Stimulated activated naive CD4-positive, alpha-beta T cell treated with Interleukin-2 at 50 U/mL for 16 hours (primary cell): Measurements from ENCODE around the gene PPDPF.
"Not testable (repeated sequence)": the region's sequence is repeated elsewhere in the genome, so short reads cannot be mapped to it uniquely, and the experiment has no call there.

ENCODE experiments used
- DNase-seq: peaks from one replicate; lab custom pipeline; 2025; lab: John Stamatoyannopoulos, UW

Gene PPDPF

DNA sequence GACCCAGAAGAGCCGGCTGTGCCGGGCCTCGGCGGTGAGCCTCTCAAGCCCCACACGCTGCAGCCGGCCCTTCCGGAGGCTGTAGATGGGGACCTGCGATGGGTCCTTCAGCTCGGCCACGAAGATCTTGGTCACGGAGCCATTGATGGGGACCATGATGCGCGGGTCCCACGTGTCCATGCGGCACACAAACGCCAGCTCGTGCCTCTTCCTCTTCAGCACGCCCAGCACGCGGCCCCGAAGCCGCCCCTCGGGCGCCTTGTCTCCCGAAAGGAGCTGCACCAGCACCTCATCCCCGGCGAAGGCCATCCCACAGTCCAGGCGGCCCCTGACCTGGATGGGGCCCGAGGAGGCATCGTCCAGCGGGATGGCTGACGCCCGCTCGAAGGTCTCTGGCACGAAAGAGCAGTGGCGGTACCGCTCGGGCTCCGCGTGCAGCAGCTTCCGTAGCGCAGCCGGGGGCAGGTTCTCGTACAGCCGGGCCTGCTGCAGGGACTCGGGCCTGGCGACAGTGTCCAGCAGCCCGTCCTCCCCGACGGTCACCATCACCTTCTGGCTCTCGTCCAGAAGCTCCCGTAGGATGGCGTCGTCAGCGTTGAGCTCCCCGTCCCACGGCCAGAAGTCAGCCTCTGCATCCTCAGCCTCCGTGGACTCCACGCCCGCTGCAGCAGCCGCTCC is 44.6 kb downstream of the PPDPF start:
- DNase-seq, result no peak

DNA sequence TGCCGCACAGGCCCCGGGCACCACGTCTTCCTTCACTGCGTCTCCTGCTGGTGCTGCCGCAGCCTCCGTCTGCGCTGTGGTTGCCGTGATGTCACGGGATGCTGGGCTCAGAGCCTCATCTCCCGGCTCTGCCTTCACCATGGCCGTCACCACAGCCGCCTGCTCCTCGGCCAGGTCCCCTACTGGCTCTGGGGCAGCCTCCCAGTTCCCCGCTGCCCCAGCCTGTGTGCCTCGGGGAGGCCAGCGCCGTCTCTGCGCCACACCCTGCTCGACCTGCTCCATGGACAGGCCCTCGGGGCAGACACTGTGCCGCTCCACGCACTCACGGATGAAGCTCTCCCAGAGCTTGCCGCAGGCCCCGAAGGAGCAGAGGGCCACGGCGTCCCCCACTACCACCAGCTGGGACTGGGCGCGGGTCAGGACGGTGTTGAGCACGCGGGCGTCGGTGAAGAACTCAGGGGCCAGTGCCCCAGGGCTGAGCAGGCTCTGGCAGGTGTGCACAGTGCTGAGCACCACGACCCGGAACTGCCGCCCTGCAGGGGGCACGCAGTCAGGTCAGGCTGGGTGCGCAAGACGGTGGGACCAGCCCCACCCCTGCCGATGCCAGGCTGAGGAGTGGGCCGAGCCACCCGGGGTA is 45.3 kb downstream of the PPDPF start:
- no peak for DNase-seq

DNA sequence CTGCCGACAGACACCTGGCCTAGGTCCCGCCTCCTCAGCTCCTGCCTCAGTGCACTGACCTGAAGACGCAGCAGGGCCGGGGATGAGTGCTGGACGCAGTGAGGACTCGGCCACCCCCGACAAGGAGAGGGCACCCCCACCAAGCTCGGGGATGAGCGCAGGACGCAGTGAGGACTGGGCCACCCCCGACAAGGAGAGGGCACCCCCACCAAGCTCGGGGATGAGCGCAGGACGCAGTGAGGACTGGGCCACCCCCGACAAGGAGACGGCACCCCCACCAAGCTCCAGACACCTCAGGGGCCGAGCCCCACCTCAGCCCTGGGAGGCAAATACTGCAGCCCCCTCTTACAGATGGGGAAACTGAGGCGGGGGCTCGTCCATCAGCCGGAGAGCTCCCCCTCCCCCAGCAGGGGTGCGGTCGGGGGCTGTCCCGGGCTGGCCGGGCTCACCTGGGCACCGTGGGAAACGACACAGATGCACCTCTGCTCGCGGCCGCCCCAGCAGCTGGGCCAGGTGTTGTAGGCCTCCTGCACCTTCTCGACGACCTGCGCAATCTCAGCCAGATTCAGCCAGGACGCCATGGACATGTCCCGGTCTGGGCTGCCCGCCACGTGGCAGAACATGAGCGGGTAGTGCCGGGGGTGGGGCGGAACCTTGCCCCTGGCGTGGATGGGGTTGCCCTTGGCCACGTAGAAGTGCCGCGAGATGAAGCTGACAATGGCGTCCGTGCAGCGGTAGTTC is 46.0 kb downstream of the PPDPF start:
- DNase-seq, result no peak

DNA sequence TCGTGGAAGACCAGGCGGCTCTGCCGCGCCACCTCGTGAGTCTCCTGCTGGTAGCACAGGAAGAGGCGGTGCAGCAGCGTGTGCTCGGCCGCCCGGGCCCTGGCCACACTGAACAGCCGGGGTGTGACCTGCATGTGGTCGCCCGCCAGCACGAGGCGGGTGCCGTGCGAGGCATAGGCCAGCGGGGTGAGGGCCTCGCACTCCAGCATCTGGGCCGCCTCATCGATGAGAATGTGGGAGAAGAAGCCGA is 46.5 kb downstream of the PPDPF start:
- DNase-seq, result no peak

DNA sequence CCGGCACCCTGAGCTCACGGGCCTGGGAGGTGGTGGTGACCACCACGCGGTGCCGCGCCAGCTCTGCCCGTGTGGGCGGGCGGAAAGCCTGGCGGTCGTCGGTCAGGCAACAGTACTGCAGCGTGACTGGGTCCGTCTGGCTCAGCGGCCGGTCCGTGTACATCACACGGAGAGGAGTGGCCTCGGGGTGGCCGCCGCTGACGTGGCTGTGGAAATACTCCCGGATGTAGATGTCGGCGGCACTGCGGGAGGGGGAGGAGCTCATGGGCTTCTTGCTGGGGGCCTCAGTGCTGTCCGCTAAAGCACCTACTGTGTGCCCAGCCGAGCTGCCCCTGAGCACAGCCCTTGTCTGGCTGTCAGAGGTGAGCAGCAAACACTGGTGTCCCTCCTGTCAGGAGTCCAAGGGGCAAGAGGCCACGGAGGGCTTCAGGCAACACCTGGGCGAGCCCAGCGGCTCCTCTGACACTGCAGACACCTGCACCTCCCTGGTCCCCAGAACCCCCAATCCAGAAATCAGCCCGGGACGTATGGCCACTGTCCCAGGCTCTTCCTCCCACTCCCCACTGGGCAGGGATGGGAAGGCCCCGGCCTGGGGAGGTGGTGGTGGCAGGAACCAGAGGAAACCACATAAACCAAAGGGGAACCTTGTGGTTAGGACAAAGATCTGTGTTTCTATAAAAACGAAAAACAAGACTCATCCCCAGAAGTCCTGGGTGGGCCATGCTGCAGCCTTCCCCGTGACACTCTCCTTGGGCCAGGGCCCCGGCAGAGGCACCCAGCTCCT is 47.0 kb downstream of the PPDPF start:
- DNase-seq, result peak; percentile 40

DNA sequence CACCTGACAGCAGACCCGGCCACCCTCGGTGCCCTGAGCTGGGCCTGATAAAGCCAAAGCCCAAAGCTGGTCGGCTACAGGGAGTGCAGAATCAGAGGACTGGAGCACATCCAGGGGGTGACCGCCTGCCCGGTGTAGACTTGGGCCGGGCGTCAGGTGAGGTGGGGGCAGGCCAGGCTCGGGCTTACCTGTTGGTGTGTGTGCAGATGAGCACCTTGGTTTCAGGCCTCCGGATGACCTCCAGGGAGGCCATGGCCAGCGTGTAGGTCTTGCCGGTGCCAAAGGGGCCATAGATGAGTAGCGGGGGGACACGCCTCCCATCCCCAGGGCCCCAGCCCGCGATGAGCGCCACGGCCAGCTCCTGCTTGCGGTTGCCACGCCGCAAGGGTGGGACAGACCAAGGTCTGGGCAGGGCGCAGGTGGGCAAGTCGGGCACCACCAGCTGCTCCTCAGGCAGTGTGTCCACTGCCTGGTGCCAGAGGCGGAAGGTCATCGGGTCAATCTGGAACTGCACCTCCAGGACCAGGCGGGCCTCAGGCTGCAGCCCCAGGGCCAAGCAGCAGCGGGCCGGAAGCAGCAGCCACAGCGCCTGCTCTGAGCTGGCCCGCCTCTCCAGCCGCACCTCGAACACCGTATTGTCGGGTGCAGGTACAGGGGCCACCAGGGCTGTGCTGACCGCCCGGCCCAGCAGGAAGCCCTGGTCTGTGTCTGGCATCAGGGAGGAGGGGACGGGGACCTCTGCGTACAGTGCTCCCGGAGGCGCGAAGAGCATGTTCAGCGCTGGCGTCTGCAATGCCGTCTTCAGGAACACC is 47.8 kb downstream of the PPDPF start:
- DNase-seq, result no peak

DNA sequence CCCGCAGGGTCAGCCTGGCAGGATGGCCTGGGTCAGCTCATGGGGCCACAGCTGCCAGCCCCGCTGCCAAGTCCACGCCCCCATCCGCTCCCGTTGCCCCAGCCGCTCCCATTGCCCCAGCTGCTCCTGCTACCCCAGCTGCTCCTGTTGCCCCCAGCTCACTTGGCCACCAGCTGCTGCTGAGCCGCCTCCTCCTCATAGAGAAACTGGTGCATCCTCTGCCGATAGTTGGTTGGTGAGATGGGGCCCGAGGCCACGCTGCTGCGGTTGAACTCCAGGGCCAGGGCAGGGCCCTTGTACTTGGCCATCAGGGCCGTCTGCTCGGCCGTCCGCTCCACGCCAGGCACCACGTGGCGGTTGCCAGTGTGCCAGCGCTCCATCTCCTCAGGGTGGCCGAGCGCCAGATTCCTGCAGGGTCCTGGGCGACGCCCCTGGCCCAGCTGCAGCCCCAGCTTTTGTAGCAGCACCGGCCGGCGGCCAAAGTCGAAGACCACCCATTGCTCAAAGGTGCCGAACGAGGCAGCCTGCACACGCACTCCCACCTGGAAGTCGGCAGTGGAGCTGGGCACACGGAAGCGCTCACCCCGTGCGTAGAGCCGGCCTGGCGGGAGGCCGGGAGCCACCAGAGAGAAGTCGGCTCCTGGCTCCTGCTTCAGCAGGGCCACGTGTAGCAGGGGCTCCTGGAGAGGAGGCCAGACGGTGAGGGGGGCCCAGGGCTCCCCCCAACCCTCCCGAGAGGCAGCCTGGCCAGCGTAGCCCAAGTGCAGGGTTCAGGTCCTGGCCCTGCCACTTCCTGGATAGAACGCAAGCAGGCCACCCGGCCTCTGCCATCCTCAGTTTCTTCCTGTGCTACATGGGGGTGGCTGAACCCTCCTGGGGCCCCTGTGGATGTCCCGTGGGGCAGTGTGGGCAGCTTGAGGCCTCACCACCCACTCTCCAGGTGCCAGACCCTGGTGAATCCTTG is 48.7 kb downstream of the PPDPF start:
- DNase-seq, result no peak

DNA sequence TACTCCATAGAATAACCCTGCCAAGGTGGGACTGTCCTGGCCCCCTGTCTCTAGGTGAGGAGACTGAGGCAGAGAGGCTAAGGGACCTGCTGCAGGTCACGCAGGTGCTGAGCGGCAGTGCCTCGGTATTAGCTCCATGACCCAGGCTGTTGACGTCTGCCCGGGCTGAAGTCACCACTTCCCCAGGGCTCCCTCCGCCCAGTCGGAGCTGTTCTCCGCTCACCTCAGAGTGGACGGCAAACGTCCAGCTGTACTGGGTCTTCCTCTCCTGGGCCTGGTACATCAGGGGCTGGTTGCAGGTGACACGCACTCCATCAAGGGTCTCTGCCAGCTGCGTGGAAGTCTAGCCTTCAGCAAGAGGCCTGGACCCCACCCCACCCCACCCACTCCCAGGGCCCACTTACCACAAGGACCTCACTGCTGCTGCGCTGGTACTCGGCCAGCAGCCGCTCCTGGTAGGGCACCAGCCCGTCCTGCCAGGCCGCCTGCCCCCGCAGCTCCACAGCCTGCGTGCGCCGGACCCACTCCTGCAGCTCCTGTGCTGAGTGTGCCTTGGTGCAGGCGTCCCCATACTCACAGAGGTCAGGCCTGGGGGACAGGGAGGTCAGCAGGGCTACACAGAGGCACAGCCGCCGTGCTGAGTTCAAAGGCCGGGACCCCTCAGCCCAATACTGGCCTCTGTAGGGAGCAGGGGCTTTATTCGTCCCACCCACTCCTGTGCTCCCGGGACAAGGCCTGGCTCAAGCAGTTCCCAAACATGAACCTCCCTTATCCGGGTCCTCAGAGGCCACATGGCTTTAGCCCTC is 49.9 kb downstream of the PPDPF start:
- no peak for DNase-seq

DNA sequence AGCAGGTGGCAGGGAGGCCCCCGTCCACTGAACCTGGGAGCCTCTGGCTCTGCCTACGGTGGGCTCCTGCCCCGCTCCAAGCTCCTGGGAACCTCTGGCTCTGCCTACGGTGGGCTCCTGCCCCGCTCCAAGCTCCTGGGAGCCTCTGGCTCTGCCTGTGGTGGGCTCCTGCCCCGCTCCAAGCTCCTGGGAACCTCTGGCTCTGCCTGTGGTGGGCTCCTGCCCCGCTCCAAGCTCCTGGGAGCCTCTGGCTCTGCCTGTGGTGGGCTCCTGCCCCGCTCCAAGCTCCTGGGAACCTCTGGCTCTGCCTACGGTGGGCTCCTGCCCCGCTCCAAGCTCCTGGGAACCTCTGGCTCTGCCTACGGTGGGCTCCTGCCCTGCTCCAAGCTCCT is 50.5 kb downstream of the PPDPF start:
- DNase-seq, result not testable (repeated sequence)
